Measurements from ENCODE around the gene PNPLA2.

PNPLA2 gene

DNA sequence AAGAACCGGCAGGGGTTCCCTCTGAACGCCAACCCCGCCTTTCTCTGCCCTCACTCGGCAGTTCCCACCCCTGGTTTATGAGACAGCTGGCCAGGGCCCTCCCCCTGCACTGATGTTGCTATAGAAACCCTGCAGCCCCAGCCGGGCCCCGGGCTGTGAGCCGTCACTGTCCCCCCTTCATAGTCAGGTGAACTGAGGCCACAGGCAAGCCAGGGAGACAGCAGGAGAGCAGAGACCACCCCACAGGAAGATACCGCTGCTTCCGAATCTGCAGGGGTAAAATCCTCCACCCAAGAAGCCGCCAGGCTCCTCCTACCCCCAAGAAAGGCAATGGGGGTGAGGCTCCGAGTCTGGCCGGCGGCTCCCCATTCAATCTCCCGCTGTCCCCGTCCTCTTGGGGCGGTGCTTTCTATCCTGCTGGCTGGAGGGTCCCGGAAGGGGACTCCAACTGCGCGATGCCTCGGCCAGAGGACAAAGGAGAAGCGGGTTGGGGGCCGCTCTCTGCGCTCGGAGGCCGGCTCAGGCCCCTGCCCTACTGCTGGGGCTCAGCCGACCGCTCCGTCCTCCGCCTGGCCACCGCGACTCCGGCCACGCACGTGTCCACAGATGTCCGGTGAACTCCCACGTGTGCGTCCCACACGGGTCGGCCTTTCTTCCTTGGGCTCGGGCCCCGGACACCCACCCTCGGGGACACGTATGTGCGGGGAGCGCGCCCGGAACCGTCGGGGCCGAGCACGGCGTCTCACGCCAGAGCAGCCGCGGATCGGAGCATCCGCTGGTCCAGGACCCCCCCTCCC lies 21.2 kb upstream of the PNPLA2 start:
- DNase-seq (ENCODE audit: low read depth in 2 of 2), result peak; percentile 43 to 64

DNA sequence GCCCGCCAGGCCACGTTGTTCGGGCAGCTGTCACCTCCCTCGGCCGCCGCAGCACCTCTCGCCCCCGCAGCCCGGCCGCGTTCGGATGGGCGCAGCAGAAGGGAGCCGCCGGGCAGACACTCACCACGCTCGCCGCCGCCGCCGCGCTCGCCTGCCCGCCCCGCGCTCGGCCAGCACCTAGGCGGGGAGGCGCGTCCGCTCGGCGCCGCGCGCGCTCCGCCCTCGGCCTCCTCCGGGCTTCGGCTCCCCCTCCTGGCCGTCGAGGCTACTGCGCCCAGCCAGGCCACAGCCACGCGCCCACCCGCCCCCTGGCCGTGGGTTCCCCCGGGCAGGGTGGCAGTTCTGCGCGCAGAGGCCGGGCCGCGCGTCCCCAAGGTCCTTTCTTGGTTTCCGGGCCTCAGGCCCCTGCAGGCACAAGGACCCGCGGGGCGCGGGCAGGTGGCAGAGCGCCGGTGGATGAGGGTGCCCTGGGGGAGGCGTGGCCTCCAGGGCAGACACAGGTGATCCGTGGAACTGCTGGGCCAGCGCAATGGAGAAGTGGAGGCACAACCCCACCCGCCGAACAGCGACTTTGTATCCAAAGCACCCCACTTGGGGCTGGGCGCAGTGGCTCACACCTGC lies 20.5 kb upstream of the PNPLA2 start, which contains the start of gene SLC25A22:
Gene SLC25A22, minus strand, starts transcription at position 189 of the 621 bp plus-strand sequence. CDS start 3,275 bp downstream, outside the sequence.
- DNase-seq (ENCODE audit: low read depth in 2 of 2), result peak; percentile 75 to 87

- DNase-seq (ENCODE audit: low read depth in 2 of 2), result no peak
Observed at GRCh38 chr11:799641-800316, 18.9 kb upstream of the PNPLA2 start.

GRCh38 chr11:800473-800872 lies 18.2 kb upstream of the PNPLA2 start:
- no peak for DNase-seq (ENCODE audit: low read depth in 2 of 2)

DNA sequence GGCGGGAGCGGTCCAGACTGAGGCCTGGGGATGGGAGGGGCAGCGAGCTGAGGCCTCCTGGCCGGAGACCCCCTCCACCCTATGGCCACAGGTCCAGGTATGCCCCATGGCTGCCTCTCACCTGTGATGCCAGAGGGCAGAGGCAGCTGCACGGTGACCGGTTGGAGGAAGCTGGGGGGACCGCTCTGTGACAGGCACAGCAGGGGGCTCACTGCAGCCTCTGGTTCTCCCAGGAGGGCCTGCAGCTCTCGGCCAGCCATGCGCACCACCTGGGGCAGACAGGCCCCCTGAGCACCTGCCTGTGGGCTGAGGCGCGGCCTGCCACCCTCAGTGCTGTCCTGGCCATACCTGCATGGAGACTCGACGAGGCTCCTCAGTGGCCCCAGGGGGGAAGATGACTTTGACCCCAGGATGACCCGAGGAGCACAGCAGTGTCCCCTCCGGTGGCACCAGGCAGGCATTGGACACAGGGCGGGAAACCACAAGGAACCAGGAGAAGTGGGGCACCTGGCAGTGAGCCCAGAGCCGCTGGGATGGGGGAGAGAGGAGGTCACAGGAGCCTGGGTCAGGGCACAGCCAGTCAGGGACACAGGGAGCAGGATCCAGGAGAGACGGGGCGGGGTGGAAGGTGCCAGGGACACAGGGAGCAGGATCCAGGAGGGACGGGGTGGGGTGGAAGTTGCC lies 17.5 kb upstream of the PNPLA2 start:
- DNase-seq (ENCODE audit: low read depth in 2 of 2), result no peak

DNA sequence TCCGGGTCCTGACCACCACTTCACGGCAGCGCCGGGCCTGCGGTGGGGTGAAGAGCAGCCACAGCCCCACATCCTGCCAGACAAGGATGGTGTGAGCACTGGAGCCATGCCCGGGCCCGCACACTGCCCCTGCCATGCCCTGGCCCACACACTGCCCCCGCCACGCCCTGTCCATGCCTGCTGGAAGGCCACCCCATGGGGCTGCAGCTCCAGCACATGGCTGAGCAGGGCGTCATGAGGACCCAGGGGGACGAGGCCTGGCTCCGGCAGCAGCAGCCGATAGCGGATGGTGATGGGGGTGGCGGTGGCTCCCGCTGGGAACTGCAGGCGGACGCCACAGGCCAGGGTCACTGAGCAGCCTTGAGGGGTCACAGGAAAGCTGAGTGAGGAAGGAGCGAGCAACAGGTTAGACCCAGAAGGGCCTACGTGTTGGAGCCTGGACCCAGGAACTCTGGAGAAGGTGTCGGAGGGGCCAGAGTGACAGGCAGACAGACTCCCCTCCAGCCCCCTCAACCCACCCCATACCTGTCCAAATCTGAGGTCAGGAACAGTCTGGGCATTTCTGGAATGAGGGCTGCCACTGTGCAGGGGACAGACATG lies 16.6 kb upstream of the PNPLA2 start:
- DNase-seq (ENCODE audit: low read depth in 2 of 2), result no peak

GRCh38 chr11:802693-803466 lies 15.8 kb upstream of the PNPLA2 start:
- DNase-seq (ENCODE audit: low read depth in 2 of 2), result no peak

GRCh38 chr11:803467-803742 lies 15.3 kb upstream of the PNPLA2 start:
- no peak for DNase-seq (ENCODE audit: low read depth in 2 of 2)

- no peak for DNase-seq (ENCODE audit: low read depth in 2 of 2)
Observed at GRCh38 chr11:803770-804598, 14.7 kb upstream of the PNPLA2 start.

DNA sequence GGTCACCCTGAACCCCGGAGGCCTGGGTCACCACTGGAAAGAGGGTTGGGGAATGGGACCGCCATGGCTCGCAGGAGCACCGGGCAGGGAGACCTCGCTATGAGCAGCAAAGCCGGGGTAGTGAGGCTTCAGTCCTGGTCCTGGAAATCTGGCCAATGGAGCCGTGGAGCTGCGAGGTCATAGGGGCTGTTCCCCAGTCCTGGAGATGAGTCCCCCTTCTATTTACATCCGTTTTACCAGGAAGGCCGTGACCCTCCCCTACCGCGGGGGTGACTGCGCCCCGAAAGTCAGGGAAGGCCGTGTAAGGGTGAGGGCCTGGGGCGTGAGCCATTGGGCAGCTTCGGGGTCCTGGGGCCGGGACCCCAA lies 14.1 kb upstream of the PNPLA2 start:
- DNase-seq (ENCODE audit: low read depth in 2 of 2), result no peak

DNA sequence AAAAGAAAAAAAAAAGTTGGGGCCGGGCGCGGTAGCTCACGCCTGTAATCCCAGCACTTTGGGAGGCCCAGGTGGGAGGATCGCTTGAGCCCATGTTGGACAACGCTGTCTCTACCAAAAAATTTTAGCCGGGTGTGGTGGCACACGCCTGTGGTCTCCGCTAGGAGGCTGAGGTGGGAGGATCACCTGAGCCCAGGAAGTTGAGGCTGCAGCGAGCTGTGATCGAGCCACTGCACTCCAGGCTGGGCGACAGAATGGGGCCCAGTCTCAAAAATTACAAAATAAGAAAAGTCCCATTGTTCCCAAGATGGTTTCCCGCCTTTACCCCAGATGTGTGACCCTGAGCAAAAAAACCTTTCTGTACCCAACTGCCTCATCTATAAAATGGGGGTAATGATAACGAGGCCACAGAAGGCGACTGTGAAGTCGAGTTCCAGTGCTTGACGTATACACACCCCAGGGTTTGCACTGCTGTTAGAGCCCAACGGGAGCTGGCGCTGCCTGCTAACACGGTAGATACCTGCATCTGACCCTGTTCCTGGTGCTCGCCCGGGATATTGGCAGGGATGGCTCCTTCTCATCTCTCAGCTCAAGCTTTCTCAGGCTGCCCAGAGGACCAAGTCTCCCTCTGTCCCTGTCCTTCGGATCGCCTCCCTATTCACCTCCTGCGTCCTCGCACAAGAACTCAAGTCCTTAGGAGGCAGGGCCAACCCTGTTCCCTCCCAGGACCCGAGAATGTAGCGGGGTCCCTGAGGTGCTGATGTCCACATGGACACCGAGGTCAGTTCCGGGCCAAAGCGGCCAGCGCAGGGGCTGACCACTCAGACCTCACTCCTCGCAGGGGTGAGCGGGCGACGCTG lies 10.1 kb upstream of the PNPLA2 start:
- DNase-seq (ENCODE audit: low read depth in 2 of 2), result no peak

- DNase-seq (ENCODE audit: low read depth in 2 of 2), result peak; percentile 94
Observed at GRCh38 chr11:809287-810039, 9.3 kb upstream of the PNPLA2 start, which contains the start of gene RPLP2. Gene RPLP2, plus strand, starts transcription at chr11:809967. Its CDS starts 268 bp downstream, at chr11:810235.

DNA sequence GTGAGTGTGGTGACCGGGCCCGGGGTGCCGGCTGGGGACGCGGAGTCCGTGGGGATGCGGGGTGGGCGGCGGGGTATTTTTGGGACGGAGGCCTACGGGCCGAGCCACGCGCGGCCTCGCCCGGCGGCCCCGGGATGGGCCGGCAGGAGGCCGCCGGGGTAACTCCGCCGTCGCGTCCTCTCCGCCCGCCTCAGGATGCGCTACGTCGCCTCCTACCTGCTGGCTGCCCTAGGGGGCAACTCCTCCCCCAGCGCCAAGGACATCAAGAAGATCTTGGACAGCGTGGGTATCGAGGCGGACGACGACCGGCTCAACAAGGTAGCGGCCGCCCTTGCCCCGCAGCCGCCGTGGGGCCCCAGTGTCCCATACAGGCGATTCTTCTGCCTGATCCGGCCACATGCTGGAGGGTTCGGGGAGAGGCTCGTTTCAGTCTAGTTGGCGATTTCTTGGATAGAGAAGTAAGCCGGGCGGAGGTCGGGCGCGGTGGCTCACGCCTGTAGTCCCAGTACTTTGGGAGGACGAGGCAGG lies 8.6 kb upstream of the PNPLA2 start:
- no peak for DNase-seq (ENCODE audit: low read depth in 2 of 2)

DNA sequence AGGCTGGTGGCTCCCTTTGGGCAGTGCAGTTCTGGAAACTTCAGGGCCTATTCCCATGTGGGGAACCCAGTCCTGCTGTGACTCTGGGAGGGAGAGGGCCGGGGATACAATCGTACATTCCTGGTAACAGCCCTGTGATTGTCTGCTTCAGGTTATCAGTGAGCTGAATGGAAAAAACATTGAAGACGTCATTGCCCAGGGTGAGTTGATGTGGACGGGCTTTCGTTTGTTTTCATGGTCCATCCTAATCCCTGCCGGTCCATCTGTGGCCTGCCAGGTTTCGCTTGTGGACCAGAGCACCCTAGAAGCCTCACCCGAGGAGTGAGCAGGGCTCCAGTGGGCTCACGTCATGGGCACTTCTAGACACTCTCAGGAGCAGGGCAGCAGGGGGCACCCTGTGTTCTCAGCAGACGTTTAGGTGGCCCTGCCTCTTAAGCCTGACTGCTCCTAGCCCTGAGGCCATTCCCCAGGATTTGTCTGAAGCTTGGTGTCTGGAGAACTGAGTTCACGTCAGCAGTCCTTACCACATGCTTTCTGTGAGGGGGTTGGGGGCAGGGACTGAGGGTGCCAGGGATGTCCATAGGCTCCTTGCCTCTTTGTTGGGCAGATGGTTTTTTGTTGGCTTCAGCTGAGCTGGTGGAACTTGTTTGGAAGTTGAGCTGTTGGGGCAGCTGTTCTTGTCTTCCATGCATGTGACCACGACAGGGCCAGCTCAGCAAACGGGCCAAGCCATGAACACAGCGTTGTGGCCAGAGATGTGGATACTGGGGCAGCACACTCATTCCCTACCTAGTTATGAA lies 7.1 kb upstream of the PNPLA2 start:
- no peak for DNase-seq (ENCODE audit: low read depth in 2 of 2)

- DNase-seq (ENCODE audit: low read depth in 2 of 2), result no peak
Observed at GRCh38 chr11:812390-812789, 6.3 kb upstream of the PNPLA2 start.

DNA sequence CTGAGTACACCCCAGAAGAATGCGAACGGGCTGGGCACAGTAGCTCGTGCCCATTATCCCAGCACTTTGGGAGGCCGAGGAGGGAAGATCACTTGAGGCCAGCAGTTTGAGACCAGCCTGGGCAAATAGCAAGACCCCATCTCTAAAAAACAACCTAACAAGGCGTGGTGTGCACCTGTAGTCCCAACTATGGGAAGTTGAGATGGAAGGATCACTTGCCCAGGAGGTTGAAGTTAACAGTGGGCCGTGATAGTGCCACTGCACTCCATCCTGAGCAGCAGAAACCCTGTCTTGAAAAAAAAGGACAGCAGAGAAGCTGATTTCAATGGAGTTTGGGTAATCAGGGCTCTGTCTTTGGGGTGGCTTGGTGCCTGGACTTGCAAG lies 5.7 kb upstream of the PNPLA2 start:
- no peak for DNase-seq (ENCODE audit: low read depth in 2 of 2)

GRCh38 chr11:813456-814096 lies 5.1 kb upstream of the PNPLA2 start:
- DNase-seq (ENCODE audit: low read depth in 2 of 2), result no peak

All from stimulated activated CD4-positive, alpha-beta T cell treated with anti-CD3 and anti-CD28 coated beads, Interleukin-1b, Interleukin-23, amount 100 ng/mL, for 4 hours (primary cell).